HG02981 (cell line): Measurements from ENCODE around the gene DDAH2.

ENCODE experiments used
- ATAC-seq: cut with Tn5 transposase; IDR thresholded peaks from one replicate; pipeline ENCODE4 v1.9.1; 2021; ENCODE audit warnings: mild to moderate bottlenecking, moderate library complexity; ENCODE audit not compliant: unreplicated experiment

Gene DDAH2, protein sequence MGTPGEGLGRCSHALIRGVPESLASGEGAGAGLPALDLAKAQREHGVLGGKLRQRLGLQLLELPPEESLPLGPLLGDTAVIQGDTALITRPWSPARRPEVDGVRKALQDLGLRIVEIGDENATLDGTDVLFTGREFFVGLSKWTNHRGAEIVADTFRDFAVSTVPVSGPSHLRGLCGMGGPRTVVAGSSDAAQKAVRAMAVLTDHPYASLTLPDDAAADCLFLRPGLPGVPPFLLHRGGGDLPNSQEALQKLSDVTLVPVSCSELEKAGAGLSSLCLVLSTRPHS

DNA sequence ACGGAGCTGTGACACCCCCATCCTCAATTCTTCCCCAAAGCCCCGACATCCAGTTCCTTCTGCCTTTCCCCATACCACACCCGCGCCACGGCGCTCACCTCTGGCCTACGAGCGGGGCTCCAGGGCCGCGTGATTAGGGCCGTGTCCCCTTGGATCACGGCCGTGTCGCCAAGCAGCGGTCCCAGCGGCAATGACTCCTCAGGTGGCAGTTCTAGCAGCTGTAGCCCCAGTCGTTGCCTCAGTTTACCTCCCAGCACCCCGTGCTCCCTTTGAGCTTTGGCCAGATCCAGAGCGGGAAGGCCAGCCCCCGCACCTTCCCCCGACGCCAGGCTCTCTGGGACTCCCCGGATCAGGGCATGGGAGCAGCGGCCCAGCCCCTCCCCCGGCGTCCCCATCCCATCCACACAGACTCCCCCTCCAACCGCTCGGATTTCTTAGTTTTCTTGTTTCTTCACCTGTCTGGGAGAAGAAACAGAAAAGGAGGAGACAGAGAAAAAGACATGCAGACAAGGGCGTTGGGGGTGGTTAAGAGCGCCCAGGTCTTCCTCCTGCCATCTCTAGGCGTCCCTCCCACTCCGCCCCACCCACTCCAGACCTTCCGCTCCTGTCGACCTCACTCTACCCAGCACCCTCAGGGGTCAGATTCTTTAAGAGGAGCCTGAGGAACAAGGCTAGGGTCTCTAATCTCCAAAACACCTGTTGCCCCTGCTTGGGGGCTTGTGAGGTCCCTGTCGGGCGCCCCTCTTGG lies at the start of gene DDAH2:
DDAH2 (minus strand) TSS at position 533 of the 748 bp plus-strand sequence; CDS start at position 395, 138 bp downstream.
- peak; percentile 10 for ATAC-seq

- ATAC-seq, result no peak
Observed at GRCh38 chr6:31778193-31778592, 49.1 kb upstream of the DDAH2 start.

- ATAC-seq, result no peak
Observed at GRCh38 chr6:31777667-31778050, 48.6 kb upstream of the DDAH2 start.

- ATAC-seq, result peak; percentile 62
Observed at GRCh38 chr6:31776989-31777666, 48.0 kb upstream of the DDAH2 start, which contains the start of gene VWA7. Gene VWA7 (minus strand): TSS chr6:31777328. CDS start chr6:31776779, 549 bp downstream.

DNA sequence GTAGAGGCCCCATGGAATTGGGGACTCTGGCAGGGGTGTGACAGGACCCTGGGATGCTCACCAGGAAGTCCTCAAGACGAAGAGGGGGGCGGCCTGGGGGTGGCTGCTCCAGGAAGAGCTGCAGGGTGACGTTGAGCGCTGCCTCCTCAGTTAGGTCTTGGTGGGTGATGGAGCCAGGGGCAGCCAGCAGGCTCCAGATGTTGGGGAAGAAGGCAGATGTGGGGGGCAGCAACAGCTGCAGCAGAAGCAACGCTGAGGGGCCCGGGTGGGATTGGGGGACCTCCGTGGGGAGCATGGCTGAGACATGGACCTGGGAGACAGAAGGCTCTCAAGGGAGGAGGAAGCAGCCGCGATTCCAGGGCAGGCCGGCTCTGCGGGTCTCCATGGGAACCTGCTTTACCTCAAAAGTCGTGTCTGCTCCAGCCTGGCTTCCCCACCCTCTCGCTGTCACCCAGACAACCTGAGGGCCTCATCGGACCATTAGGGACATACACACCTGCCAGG lies 47.4 kb upstream of the DDAH2 start:
- peak; percentile 20 for ATAC-seq

- no peak for ATAC-seq
Observed at GRCh38 chr6:31775633-31776484, 46.8 kb upstream of the DDAH2 start.

GRCh38 chr6:31775184-31775583 lies 46.1 kb upstream of the DDAH2 start:
- no peak for ATAC-seq

DNA sequence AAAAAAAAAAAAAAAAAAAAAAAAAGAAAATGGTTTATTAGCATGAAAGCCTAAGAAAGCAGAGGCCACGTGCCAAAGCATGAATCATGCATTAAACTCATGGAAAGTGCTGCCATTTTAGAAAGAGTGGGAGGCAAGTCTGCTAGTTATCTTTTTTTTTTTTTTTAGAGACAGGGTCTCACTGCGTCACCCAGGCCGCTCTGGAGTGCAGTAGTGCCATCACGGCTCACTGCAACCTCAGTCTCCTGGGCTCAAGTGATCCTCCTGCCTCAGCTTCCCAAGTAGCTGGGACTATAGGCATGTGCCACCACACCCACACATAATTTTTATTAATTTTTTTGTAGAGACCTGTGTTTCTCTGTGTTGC lies 42.9 kb upstream of the DDAH2 start:
- no peak for ATAC-seq

GRCh38 chr6:31770860-31771259 lies 41.8 kb upstream of the DDAH2 start:
- ATAC-seq, result no peak

DNA sequence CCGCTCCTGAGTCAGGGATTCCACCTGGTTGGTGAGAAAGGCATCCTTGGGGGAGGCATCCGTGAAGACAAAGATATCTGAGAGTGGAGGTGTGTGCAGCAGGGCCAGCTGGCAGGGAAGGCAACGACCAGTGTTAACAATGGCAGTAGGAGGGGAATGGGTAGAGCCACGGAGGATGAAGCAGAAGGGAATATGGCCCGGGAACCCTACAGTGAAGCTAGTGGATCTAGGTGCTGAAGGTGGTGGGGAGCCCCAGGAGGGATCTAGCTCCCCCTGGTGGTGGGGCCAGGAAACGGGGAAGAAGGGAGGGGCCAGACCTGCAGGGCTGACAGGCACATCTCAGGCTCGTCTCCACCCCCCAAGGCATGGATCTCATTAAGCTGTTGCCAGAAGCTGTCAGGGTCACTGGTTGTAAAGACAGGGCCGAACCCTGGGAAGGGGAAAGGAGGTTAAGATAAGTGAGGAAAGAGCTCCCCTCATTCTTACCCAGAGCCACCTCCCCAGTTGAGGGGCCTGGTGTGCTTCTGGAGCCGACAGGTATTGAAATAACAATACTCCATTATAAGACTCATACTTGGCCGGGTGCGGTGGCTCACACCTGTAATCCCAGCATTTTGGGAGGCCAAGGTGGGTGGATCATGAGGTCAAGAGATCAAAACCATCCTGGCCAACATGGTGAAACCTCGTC lies 40.7 kb upstream of the DDAH2 start:
- no peak for ATAC-seq

GRCh38 chr6:31768363-31769257 lies 39.5 kb upstream of the DDAH2 start:
- ATAC-seq, result no peak

- ATAC-seq, result no peak
Observed at GRCh38 chr6:31767096-31767645, 38.1 kb upstream of the DDAH2 start.

DNA sequence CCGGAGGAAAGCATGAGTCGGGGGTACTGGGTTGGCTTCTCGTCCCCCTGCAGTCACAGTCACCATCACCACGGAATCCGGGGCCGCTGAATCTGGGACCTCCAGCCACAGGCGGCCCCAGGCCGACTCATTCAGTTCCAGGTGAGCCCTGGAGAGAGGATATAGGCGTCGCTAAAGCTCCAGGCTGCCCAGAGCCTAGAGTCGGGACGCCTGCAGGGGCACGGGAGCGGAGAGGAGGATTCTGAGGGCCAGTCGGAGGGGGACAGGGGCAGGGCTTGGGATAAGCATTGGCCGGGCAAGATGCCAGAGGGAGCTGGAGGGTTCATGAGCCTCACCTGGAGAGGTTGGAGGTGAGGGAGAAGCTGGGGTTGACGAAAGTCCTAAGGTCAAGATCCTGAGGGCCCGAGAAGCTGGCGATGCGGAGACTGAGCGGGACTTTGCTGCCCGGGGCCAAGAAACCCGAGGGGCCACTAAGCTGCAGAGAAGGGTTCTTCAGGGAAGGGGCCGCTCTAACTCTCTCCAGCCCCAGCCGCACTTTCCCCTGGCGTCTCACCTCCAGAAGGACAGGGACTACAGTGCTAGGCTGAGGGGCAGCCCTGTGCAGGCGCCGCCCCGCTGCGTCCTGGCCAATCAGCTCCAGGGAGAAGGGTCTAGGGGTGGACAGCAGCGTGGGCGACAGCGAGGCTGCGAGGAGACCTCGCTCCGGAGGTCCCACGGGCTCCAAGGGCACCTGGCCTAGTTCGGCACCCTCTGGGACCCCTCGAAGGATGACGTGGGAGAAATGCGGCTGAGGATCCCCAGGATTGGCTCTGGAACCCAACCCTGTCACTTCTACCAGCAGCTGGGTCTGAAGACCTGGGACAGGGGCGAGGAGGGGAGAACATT lies 37.1 kb upstream of the DDAH2 start:
- ATAC-seq, result no peak

GRCh38 chr6:31765559-31765909 lies 36.4 kb upstream of the DDAH2 start:
- no peak for ATAC-seq

GRCh38 chr6:31764198-31764597 lies 35.1 kb upstream of the DDAH2 start:
- no peak for ATAC-seq

- ATAC-seq, result no peak
Observed at GRCh38 chr6:31763619-31763940, 34.5 kb upstream of the DDAH2 start.

DNA sequence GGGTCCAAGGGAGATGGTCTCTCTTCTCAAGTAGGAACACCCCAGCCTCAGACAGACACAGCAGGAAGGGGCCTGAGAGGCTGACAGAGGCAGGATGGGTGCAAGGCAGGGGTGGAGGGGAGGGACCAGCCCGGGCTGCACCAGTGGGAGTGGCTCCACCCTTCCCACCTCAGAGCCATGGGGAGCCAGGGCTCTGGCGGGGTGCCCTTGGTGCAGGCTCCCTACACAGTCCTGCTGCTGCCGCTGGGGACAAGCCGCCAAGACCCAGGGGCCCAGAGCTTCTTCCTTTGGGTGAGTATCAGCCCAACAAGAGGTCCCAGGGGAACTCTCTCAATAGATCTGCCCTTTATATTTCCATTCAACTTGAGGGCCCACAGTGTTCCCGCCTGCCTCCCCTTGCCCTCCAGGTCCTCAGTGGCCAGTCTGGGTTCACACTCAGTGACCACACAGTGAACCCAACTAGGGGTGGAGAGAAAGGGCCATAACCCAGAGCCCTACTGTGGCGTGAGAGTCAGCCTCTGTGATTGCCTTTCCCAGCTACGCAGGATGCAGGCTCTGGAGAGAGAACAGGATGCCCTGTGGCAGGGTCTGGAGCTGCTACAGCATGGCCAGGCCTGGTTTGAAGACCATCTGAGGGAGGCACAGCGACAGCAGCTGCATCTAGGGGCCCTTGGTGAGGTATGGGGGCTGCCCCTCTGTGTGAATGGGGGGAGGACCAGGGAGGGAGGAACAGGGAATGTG lies 33.9 kb upstream of the DDAH2 start:
- no peak for ATAC-seq
